Mesothelial cell of epicardium (in vitro differentiated cells): Measurements from ENCODE around the gene EPN3. TPM values are rescaled to one million over a fixed set of nuclear protein-coding genes. Genes with fewer than 3 reads are reported as not detected.

ENCODE experiments used
- DNase-seq, 2 experiments: peaks; one replicate each; pipeline ENCODE4 v3.0.0; 2021; ENCODE audit warnings: low spot score in 2 of 2; ENCODE audit not compliant: unreplicated experiment in 2 of 2
- H3K27ac Mint-ChIP-seq: 2 replicates; pipeline ENCODE4 v1.8.0; 2021; ENCODE audit warnings: mixed read lengths
- H3K27me3 Mint-ChIP-seq: 2 replicates; pipeline ENCODE4 v1.8.0; 2021; ENCODE audit warnings: low read depth, mixed read lengths
- H3K36me3 Mint-ChIP-seq: 2 replicates; pipeline ENCODE4 v1.8.0; 2021; ENCODE audit warnings: mixed read lengths
- H3K4me1 Mint-ChIP-seq: 2 replicates; pipeline ENCODE4 v1.8.0; 2021; ENCODE audit warnings: mixed read lengths
- H3K4me3 Mint-ChIP-seq: 2 replicates; pipeline ENCODE4 v1.8.0; 2021; ENCODE audit warnings: mild to moderate bottlenecking, moderate library complexity, mixed read lengths
- H3K9me3 Mint-ChIP-seq: 2 replicates; pipeline ENCODE4 v1.8.0; 2021; ENCODE audit warnings: mixed read lengths
- CTCF ChIP-seq: fragments of 200-600 bp; sonication (generic); IDR thresholded peaks from one replicate; pipeline ENCODE4 v1.5.0; 2021; ENCODE audit warnings: antibody characterized with exemption; ENCODE audit not compliant: unreplicated experiment
- total RNA-seq: library from RNA; stranded (reverse); gene quantifications from 3 replicates; pipeline ENCODE4 v1.2.1, GENCODE V29; 2021

Gene EPN3
- total RNA-seq, 1 donor from 2014 or later: 15.1 TPM

- H3K9me3 Mint-ChIP-seq: no peaks in the 10 kb centered on the region
- no peak overlapping the region for H3K4me3 Mint-ChIP-seq
- peaks cover 1% of the 10 kb centered on the region for H3K27me3 Mint-ChIP-seq
- peaks cover 35% of the 10 kb centered on the region for H3K4me1 Mint-ChIP-seq
- DNase-seq: no peak
- H3K27ac Mint-ChIP-seq: no peak overlapping the region
- TF ChIP-seq CTCF: no peak
- no peaks in the 10 kb centered on the region for H3K36me3 Mint-ChIP-seq
Measured at GRCh38 chr17:50513495-50513894, 19.0 kb upstream of the EPN3 start.

GRCh38 chr17:50514388-50514787 lies 18.1 kb upstream of the EPN3 start:
- Mint-ChIP-seq H3K27ac (no peak overlapping the region), H3K36me3 (no peaks in the 10 kb centered on the region), H3K27me3 (peaks cover 1% of the 10 kb centered on the region), H3K9me3 (no peaks in the 10 kb centered on the region), H3K4me1 (peaks cover 28% of the 10 kb centered on the region), H3K4me3 (no peak overlapping the region)
- no peak for DNase-seq
- TF ChIP-seq CTCF: no peak

- H3K4me3 Mint-ChIP-seq: no peak overlapping the region
Measured at GRCh38 chr17:50514936-50515702, 17.4 kb upstream of the EPN3 start.

GRCh38 chr17:50517011-50517410 lies 15.5 kb upstream of the EPN3 start:
- H3K27me3 Mint-ChIP-seq: peaks cover 1% of the 10 kb centered on the region
- no peaks in the 10 kb centered on the region for H3K9me3 Mint-ChIP-seq
- no peaks in the 10 kb centered on the region for H3K36me3 Mint-ChIP-seq
- no peak for DNase-seq
- TF ChIP-seq CTCF: no peak
- no peak overlapping the region for H3K4me3 Mint-ChIP-seq
- H3K27ac Mint-ChIP-seq: no peak overlapping the region
- H3K4me1 Mint-ChIP-seq: peaks cover 11% of the 10 kb centered on the region

More at GRCh38 chr17:50514936-50515702, 17.4 kb upstream of the EPN3 start:
- DNase-seq: no peak
- Mint-ChIP-seq H3K36me3 (no peaks in the 10 kb centered on the region), H3K4me1 (peaks cover 25% of the 10 kb centered on the region), H3K27me3 (peaks cover 1% of the 10 kb centered on the region), H3K9me3 (no peaks in the 10 kb centered on the region), H3K27ac (no peak overlapping the region)
- no peak for TF ChIP-seq CTCF

GRCh38 chr17:50517504-50518383 lies 14.8 kb upstream of the EPN3 start:
- Mint-ChIP-seq H3K4me3 (no peak overlapping the region), H3K27ac (no peak overlapping the region), H3K27me3 (peaks cover 1% of the 10 kb centered on the region), H3K36me3 (no peaks in the 10 kb centered on the region), H3K9me3 (no peaks in the 10 kb centered on the region), H3K4me1 (peaks cover 11% of the 10 kb centered on the region)
- TF ChIP-seq CTCF: no peak
- no peak for DNase-seq
